C4-2B (cell line): ENCODE results near the gene QRFP.
"Not testable (repeated sequence)": the region's sequence is repeated elsewhere in the genome, so short reads cannot be mapped to it uniquely, and the experiment has no call there.

ENCODE experiments used
- ZFX ChIP-seq: fragments of 450-650 bp; IDR thresholded peaks from 2 replicates; pipeline ENCODE4 v1.6.1; 2017
- TF ChIP-seq, protein P1 (sequence below): fragments of 450-650 bp; conservative IDR thresholded peaks from 2 replicates; pipeline ENCODE4 v1.5.1; 2017; ENCODE audit warnings: mild to moderate bottlenecking

DNA sequence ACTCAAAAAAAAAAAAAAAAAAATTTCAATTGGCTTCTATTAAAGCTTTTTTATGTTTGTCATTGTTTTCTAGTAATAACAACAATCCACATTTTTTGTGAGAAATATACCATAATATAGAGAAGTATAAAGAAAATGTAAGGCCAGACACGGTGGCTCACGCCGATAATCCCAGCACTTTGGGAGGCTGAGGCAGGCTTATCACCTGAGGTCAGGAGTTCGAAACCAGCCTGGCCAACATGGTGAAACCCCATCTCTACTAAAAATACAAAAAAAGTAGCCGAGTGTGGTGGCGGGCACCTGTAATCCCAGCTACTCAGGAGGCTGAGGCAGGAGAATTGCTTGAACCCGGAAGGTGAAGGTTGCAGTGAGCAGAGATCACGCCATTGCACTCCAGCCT lies 48.1 kb downstream of the QRFP start:
- TF ChIP-seq, protein P1, sequence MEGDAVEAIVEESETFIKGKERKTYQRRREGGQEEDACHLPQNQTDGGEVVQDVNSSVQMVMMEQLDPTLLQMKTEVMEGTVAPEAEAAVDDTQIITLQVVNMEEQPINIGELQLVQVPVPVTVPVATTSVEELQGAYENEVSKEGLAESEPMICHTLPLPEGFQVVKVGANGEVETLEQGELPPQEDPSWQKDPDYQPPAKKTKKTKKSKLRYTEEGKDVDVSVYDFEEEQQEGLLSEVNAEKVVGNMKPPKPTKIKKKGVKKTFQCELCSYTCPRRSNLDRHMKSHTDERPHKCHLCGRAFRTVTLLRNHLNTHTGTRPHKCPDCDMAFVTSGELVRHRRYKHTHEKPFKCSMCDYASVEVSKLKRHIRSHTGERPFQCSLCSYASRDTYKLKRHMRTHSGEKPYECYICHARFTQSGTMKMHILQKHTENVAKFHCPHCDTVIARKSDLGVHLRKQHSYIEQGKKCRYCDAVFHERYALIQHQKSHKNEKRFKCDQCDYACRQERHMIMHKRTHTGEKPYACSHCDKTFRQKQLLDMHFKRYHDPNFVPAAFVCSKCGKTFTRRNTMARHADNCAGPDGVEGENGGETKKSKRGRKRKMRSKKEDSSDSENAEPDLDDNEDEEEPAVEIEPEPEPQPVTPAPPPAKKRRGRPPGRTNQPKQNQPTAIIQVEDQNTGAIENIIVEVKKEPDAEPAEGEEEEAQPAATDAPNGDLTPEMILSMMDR: not testable (repeated sequence)
- TF ChIP-seq ZFX: not testable (repeated sequence)
